ENCODE results near the gene RAB40B. TPM values are rescaled to one million over a fixed set of nuclear protein-coding genes. Genes with fewer than 3 reads are reported as not detected.

Gene RAB40B
- total RNA-seq, 3 donors from 2014 or later: 8.8 to 25.6 (median 12.8) TPM

- H3K4me1 ChIP-seq: no peaks in the 10 kb centered on the region
- H3K27me3 ChIP-seq: no peaks in the 10 kb centered on the region
- no peak for DNase-seq (ENCODE audit: low spot score in 2 of 2)
- no peak for TF ChIP-seq CTCF (IDR thresholded peaks at IDR 0.05)
- no peak for TF ChIP-seq POLR2AphosphoS5 (IDR thresholded peaks at IDR 0.05)
- no peak for TF ChIP-seq POLR2A (IDR thresholded peaks at IDR 0.05)
- intact Hi-C loops (cut with DNase I; ENCODE audit: low total_unique reads): no loop called here
- H3K27ac ChIP-seq: no peak overlapping the region
- no peak overlapping the region for H3K4me3 ChIP-seq
- no peaks in the 10 kb centered on the region for H3K9me3 ChIP-seq
- no peaks in the 10 kb centered on the region for H3K36me3 ChIP-seq
These were observed 38.6 kb downstream of the RAB40B start for GRCh38 chr17:82659886-82660285.

GRCh38 chr17:82658796-82659452 is 39.6 kb downstream of the RAB40B start:
- intact Hi-C loops (cut with DNase I; ENCODE audit: low total_unique reads): no loop called here
- H3K4me3 ChIP-seq: no peak overlapping the region
- no peaks in the 10 kb centered on the region for H3K27me3 ChIP-seq
- TF ChIP-seq POLR2A (IDR thresholded peaks at IDR 0.05): no peak
- TF ChIP-seq CTCF (IDR thresholded peaks at IDR 0.05): no peak
- H3K36me3 ChIP-seq: no peaks in the 10 kb centered on the region
- no peaks in the 10 kb centered on the region for H3K9me3 ChIP-seq
- no peaks in the 10 kb centered on the region for H3K4me1 ChIP-seq
- no peak overlapping the region for H3K27ac ChIP-seq
- no peak for DNase-seq (ENCODE audit: low spot score in 2 of 2)

GRCh38 chr17:82658331-82658730 is 40.2 kb downstream of the RAB40B start:
- no peaks in the 10 kb centered on the region for H3K9me3 ChIP-seq
- H3K4me1 ChIP-seq: peaks cover 0 to 3% of the 10 kb centered on the region in 2 donors
- H3K36me3 ChIP-seq: no peaks in the 10 kb centered on the region
- TF ChIP-seq POLR2A (IDR thresholded peaks at IDR 0.05) (no peak), CTCF (IDR thresholded peaks at IDR 0.05) (no peak), POLR2AphosphoS5 (IDR thresholded peaks at IDR 0.05) (no peak)
- no peak for DNase-seq (ENCODE audit: low spot score in 2 of 2)
- no peak overlapping the region for H3K4me3 ChIP-seq
- H3K27ac ChIP-seq: no peak overlapping the region
- intact Hi-C loops (cut with DNase I; ENCODE audit: low total_unique reads): no loop called here
- H3K27me3 ChIP-seq: no peaks in the 10 kb centered on the region

- no peaks in the 10 kb centered on the region for H3K9me3 ChIP-seq
- no peak for DNase-seq (ENCODE audit: low spot score in 2 of 2)
- intact Hi-C loops (cut with DNase I; ENCODE audit: low total_unique reads): no loop called here
- H3K4me3 ChIP-seq: no peak overlapping the region
- H3K27me3 ChIP-seq: no peaks in the 10 kb centered on the region
- TF ChIP-seq CTCF (IDR thresholded peaks at IDR 0.05): no peak
- TF ChIP-seq POLR2A (IDR thresholded peaks at IDR 0.05): no peak
- TF ChIP-seq POLR2AphosphoS5 (IDR thresholded peaks at IDR 0.05): no peak
- peaks cover 0 to 3% of the 10 kb centered on the region in 2 donors for H3K4me1 ChIP-seq
- H3K36me3 ChIP-seq: no peaks in the 10 kb centered on the region
- H3K27ac ChIP-seq: no peak overlapping the region
These were observed 40.6 kb downstream of the RAB40B start for GRCh38 chr17:82657926-82658325.

GRCh38 chr17:82656266-82656665 is 42.2 kb downstream of the RAB40B start:
- intact Hi-C loops (cut with DNase I; ENCODE audit: low total_unique reads): no loop called here
- H3K27ac ChIP-seq: peak overlapping the region in 1 of 2 donors; percentile 82
- H3K9me3 ChIP-seq: no peaks in the 10 kb centered on the region
- no peaks in the 10 kb centered on the region for H3K27me3 ChIP-seq
- no peaks in the 10 kb centered on the region for H3K36me3 ChIP-seq
- H3K4me3 ChIP-seq: no peak overlapping the region
- peaks cover 0 to 3% of the 10 kb centered on the region in 2 donors for H3K4me1 ChIP-seq
- TF ChIP-seq POLR2A (IDR thresholded peaks at IDR 0.05) (no peak), POLR2AphosphoS5 (IDR thresholded peaks at IDR 0.05) (no peak), CTCF (IDR thresholded peaks at IDR 0.05) (no peak)
- DNase-seq (ENCODE audit: low spot score in 2 of 2): no peak

All from breast epithelium (tissue), 4 donors.